ENCODE measurements around the gene TAF4.

DNA sequence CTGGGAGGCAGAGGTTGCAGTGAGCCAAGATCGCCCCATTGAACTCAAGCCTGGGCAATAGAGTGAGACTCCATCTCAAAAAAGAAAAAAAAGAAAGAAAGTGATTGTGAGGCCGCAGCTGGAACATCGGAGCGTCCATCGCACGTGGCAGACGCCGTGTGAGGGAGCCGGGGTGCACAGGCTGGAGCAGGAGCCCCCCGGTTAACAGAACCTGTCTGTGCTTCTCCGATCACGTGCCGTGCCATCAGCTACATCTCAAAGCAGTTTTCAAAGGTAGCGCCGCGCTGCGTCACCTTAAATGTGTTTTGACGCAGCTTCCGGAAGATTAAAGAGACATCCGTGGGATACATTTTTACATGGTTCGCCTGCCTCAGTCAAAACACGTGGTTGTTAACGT lies 138.9 kb downstream of the TAF4 start:
- TF ChIP-seq ZNF274 (IDR thresholded peaks at IDR 0.05; ENCODE audit: low read length): no peak
- TF ChIP-seq ZNF274 (tag by site-specific recombination; IDR thresholded peaks at IDR 0.05; ENCODE audit: borderline replicate concordance): no peak
- no peak for TF ChIP-seq KLF16 (tag by site-specific recombination; IDR thresholded peaks at IDR 0.05)
- TF ChIP-seq EGR2 (tag by site-specific recombination; IDR thresholded peaks at IDR 0.05; ENCODE audit: low read depth): no peak

Measured in HEK293 (cell line).